GM12878 (cell line): ENCODE measurements around the gene CFAP61. TPM values are rescaled to one million over a fixed set of nuclear protein-coding genes. Genes with fewer than 3 reads are reported as not detected.

Source experiments
- ATAC-seq: fragments of 200-7000 bp; cut with Tn5 transposase; 3 replicates; pipeline ENCODE4 v1.9.1; 2020; ENCODE audit warnings: mild to moderate bottlenecking, moderate library complexity
- BruUV-seq: library from RNA; stranded (reverse); fragments of 400-500 nt; replicated peaks from 2 replicates; lab custom pipeline; 2021; lab: Mats Ljungman, UMichigan
- CTCF ChIA-PET: fragments of 300-600 bp; sonication (Branson Sonifier 250); formaldehyde crosslinking; extraction: SDS; loops from one replicate; lab custom pipeline; 2021; ENCODE audit warnings: inconsistent platforms; lab: Yijun Ruan, JAX
- POLR2A ChIA-PET: fragments of 350-600 bp; formaldehyde crosslinking; extraction: SDS; loops from one replicate; lab custom pipeline; 2021; ENCODE audit warnings: inconsistent platforms; lab: Charles Lee
- RAD21 ChIA-PET: fragments of 300-600 bp; sonication (Branson Sonifier 250); formaldehyde crosslinking; loops from one replicate; lab custom pipeline; 2023; ENCODE audit warnings: antibody characterized with exemption; ENCODE audit not compliant: unreplicated experiment; lab: Charles Lee
- SMC1A ChIA-PET: fragments of 300-600 bp; sonication (Branson Sonifier 250); formaldehyde crosslinking; loops from one replicate; lab custom pipeline; 2023; ENCODE audit not compliant: unreplicated experiment, uncharacterized antibody; lab: Charles Lee
- DNase-seq: peaks from one replicate; pipeline ENCODE4 v3.0.0-alpha.2; 2011; ENCODE audit warnings: low read depth, low spot score
- FAIRE-seq: peaks from 3 replicates; lab custom pipeline; 2011; peaks lifted over from hg19 to GRCh38; lab: Jason Lieb, UNC
- H2AFZ ChIP-seq: 2 replicates; pipeline ENCODE4 v1.6.0; 2011; ENCODE audit warnings: low read depth, low read length, control low read depth; ENCODE audit not compliant: control insufficient read depth
- H3K27ac ChIP-seq: 2 replicates; pipeline ENCODE4 v1.5.1; 2011; ENCODE audit warnings: control low read depth; ENCODE audit not compliant: control insufficient read depth, insufficient read depth
- H3K27me3 ChIP-seq, 2 experiments: replicated peaks in 1 of 2; 2 replicates each; pipeline versions ENCODE4 v1.6.0 to v1.6.1; 2011; ENCODE audit warnings: low read length in 1 of 2; ENCODE audit not compliant: control insufficient read depth in 2 of 2, insufficient read depth in 2 of 2
- H3K36me3 ChIP-seq, 2 experiments: 2 replicates each; pipeline ENCODE4 v1.5.1; 2011; ENCODE audit warnings: low read length in 1 of 2; ENCODE audit not compliant: control insufficient read depth in 2 of 2, insufficient read depth in 2 of 2
- H3K4me1 ChIP-seq: 2 replicates; pipeline ENCODE4 v1.6.1; 2011; ENCODE audit warnings: mild to moderate bottlenecking, low read length, moderate library complexity, mixed read lengths; ENCODE audit not compliant: control insufficient read depth, insufficient read depth
- H3K4me2 ChIP-seq: 2 replicates; pipeline ENCODE4 v1.6.0; 2011; ENCODE audit warnings: control low read depth; ENCODE audit not compliant: control insufficient read depth, insufficient read depth
- H3K4me3 ChIP-seq: fragments of 200-600 bp; sonication (generic); 2 replicates; pipeline ENCODE4 v1.5.1; 2016
- H3K79me2 ChIP-seq: 2 replicates; pipeline ENCODE4 v1.6.0; 2011; ENCODE audit warnings: low read length; ENCODE audit not compliant: control insufficient read depth, insufficient read depth
- H3K9ac ChIP-seq: 2 replicates; pipeline ENCODE4 v1.8.0; 2011; ENCODE audit warnings: low read length, control low read depth, mixed read lengths; ENCODE audit not compliant: control insufficient read depth, insufficient read depth
- H3K9me3 ChIP-seq: replicated peaks from 3 replicates; pipeline ENCODE4 v1.5.1; 2011; ENCODE audit warnings: mild to moderate bottlenecking, low read length; ENCODE audit not compliant: control insufficient read depth, insufficient read depth
- H4K20me1 ChIP-seq: 2 replicates; pipeline ENCODE4 v1.6.0; 2011; ENCODE audit not compliant: control insufficient read depth, insufficient read depth
- BCL3 ChIP-seq: IDR thresholded peaks from 2 replicates; pipeline ENCODE4 v1.6.1; 2011; ENCODE audit warnings: borderline replicate concordance, low read depth, mild to moderate bottlenecking, moderate library complexity, low read length; ENCODE audit not compliant: insufficient read depth, poor library complexity, severe bottlenecking
- BMI1 ChIP-seq: fragments of 450-650 bp; IDR thresholded peaks from 2 replicates; pipeline ENCODE4 v1.6.1; 2016; ENCODE audit warnings: mild to moderate bottlenecking, moderate library complexity, borderline replicate concordance
- CREM ChIP-seq: IDR thresholded peaks from 2 replicates; pipeline ENCODE4 v1.6.1; 2014; ENCODE audit warnings: antibody characterized with exemption, low read depth
- EGR1 ChIP-seq, 2 experiments: IDR thresholded peaks; 1 replicate in 1 of 2; 2 replicates in 1 of 2; pipeline ENCODE4 v1.6.1; 2011 to 2012; ENCODE audit warnings: low read depth in 2 of 2, low read length in 2 of 2, borderline replicate concordance in 1 of 2, mild to moderate bottlenecking in 1 of 2, moderate library complexity in 1 of 2
- HDAC2 ChIP-seq: fragments of 200-600 bp; sonication (generic); IDR thresholded peaks from 2 replicates; pipeline ENCODE4 v1.6.1; 2017
- HDGF ChIP-seq: fragments of 450-650 bp; IDR thresholded peaks from 2 replicates; pipeline ENCODE4 v1.6.1; 2016; ENCODE audit warnings: antibody characterized with exemption
- JUND ChIP-seq: IDR thresholded peaks from 2 replicates; pipeline ENCODE4 v1.6.1; 2012; ENCODE audit warnings: low read depth, mild to moderate bottlenecking, low read length, improper control_type of control experiment, moderate library complexity
- NFYB ChIP-seq: IDR thresholded peaks from 2 replicates; pipeline ENCODE4 v1.6.1; 2011; ENCODE audit warnings: low read depth, mild to moderate bottlenecking, low read length, improper control_type of control experiment, moderate library complexity; ENCODE audit not compliant: insufficient read depth
- NR2C2 ChIP-seq: IDR thresholded peaks from 2 replicates; pipeline ENCODE4 v1.6.1; 2011; ENCODE audit warnings: borderline replicate concordance, low read depth; ENCODE audit not compliant: control insufficient read depth, insufficient read length
- SIN3A ChIP-seq: IDR thresholded peaks from 2 replicates; pipeline ENCODE4 v1.6.1; 2012; ENCODE audit warnings: low read depth, low read length, improper control_type of control experiment
- SMAD5 ChIP-seq: IDR thresholded peaks from 2 replicates; pipeline ENCODE4 v1.6.1; 2016; ENCODE audit warnings: antibody characterized with exemption, low read depth
- TBL1XR1 ChIP-seq: IDR thresholded peaks from 2 replicates; pipeline ENCODE4 v1.6.1; 2012; ENCODE audit warnings: low read depth, low read length, improper control_type of control experiment
- ZNF217 ChIP-seq: fragments of 450-650 bp; IDR thresholded peaks from 2 replicates; pipeline ENCODE4 v1.6.1; 2017; ENCODE audit warnings: antibody characterized with exemption, mild to moderate bottlenecking
- WGBS: methylation state at CpG from one replicate; pipeline ENCODE4 v1.1.6; 2016; ENCODE audit warnings: low lambda C conversion rate; ENCODE audit not compliant: insufficient replicate concordance, insufficient coverage; ENCODE audit errors: missing lambda C conversion rate; 5-methylcytosine and 5-hydroxymethylcytosine counted together
- in situ Hi-C: fragments of 300-500 bp; cut with MboI; formaldehyde crosslinking; loops from 9 replicates; pipeline ENCODE4 v1.14.3; 2018; ENCODE audit warnings: mixed read lengths
- intact Hi-C: fragments of 100-400 bp; cut with micrococcal nuclease; formaldehyde crosslinking; loops from one replicate; pipeline ENCODE4 v1.14.2; 2022; ENCODE audit not compliant: unreplicated experiment
- polyA plus RNA-seq, 11 experiments: library from polyadenylated mRNA; depleted of rRNA in 4 of 11; unstranded in 6 of 11; stranded (reverse) in 5 of 11; fragments of >200 nt; fragmentation: Nextera tagmentation in 4 of 11; fragmentation: Illumina TruSeq in 1 of 11; extraction: Ambion mirVana in 4 of 11; extraction: Trizol in 1 of 11; gene quantifications; 1 replicate in 1 of 11; 2 replicates in 10 of 11; pipeline versions ENCODE4 v1.2.1 to v1.2.3, GENCODE V29; 2011 to 2016; ENCODE audit warnings: inconsistent platforms in 2 of 11, missing spikeins in 2 of 11, low read depth in 1 of 11
- total RNA-seq, 4 experiments: library from RNA; depleted of rRNA in 3 of 4; stranded (reverse); fragments of >200 nt in 3 of 4; fragmentation: Illumina TruSeq in 1 of 4; extraction: Trizol in 1 of 4; gene quantifications; 2 replicates each; pipeline versions ENCODE4 v1.2.1 to v1.2.3, GENCODE V29; 2013 to 2021

CFAP61 gene
- total and polyA plus RNA-seq, 10 of the 15 experiments (the other 5 are each of a cell fraction or from before 2014, with no cell fraction given): 0.11 to 0.41 (median 0.24) TPM; not detected in 7

- SMC1A ChIA-PET: no interaction called here
Measured at GRCh38 chr20:20395903-20396568, 343.7 kb downstream of the CFAP61 start.

More at GRCh38 chr20:20395903-20396568, 343.7 kb downstream of the CFAP61 start:
- Histone ChIP-seq H3K9ac (no peak overlapping the region), H2AFZ (no peak overlapping the region), H3K36me3 (peaks cover 2 to 7% of the 10 kb centered on the region in 2 experiments; a peak in 3 of 4 replicates), H3K4me2 (no peak overlapping the region), H3K4me3 (no peak overlapping the region), H4K20me1 (no peaks in the 10 kb centered on the region), H3K27ac (no peak overlapping the region), H3K9me3 (no peaks in the 10 kb centered on the region), H3K4me1 (no peaks in the 10 kb centered on the region), H3K27me3 (no peaks in the 10 kb centered on the region)
- DNase-seq (no peak), ATAC-seq (no peak), FAIRE-seq (no peak)
- in situ Hi-C loops (no loop called here), intact Hi-C loops (no loop called here)
- POLR2A ChIA-PET: no interaction called here
- RAD21 ChIA-PET: no interaction called here
- BruUV-seq: no TSS peak
- no peak for TF ChIP-seq HDGF
- no peak for TF ChIP-seq JUND
- TF ChIP-seq SIN3A: no peak
- TF ChIP-seq BMI1: no peak
- TF ChIP-seq HDAC2: no peak
- TF ChIP-seq ZNF217: no peak
- no peak for TF ChIP-seq EGR1 (IDR thresholded peaks at IDR 0.05; ENCODE audit: borderline replicate concordance in 1 of 2, low read depth in 2 of 2, low read length in 2 of 2)
- TF ChIP-seq NR2C2: no peak
- no peak for TF ChIP-seq NFYB
- TF ChIP-seq CREM: no peak
- no peak for TF ChIP-seq SMAD5
- TF ChIP-seq TBL1XR1: no peak
- TF ChIP-seq BCL3: no peak
- TF ChIP-seq, all 136 proteins: peak for 0
- CTCF ChIA-PET: no interaction called here
- no peaks in the 10 kb centered on the region for H3K79me2 ChIP-seq
- 83% methylated on average over 27 of the region's 29 CpGs for WGBS
